ENCODE data around the gene IL26.
"Not testable (repeated sequence)": the region's sequence is repeated elsewhere in the genome, so short reads cannot be mapped to it uniquely, and the experiment has no call there.

IL26 gene

DNA sequence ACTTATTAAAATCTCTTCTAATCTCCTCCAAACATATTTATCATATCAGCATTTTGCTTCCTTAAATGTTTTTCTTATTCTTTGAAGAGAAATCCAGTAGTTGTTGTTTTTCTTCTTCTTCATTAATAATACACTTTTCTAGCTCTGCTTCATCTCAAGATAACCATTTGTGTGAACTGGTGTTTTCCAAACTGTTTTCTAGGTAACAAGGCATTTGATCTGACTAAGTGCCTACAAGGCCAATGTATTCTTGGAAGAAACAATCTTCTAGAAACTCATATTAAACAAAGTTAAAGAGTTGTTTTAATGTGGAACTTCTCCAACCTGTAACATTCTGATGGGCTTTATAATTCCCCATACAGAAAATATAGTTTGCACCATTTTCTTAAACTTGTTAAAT lies 35.3 kb downstream of the IL26 start:
- no peak for DNase-seq

DNA sequence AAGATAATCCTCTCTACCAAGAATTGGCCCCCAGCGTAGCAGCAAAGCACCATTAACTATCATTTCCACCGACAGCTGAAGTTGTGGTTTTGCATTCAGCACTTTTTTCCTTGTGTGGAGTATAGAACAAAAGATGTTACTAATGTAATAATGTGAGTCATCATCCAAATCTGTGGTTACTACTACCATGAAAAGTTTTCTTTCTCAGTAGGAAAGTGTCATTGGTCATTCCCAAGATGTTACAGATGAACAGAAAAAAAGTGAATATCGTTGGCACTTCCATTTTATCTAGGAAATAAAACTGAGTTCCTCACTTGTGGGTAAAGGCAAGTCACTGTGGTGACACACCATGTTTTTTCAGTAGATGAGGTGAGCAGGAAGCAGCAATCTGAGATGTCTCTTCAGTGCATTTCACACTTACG lies 35.8 kb downstream of the IL26 start:
- DNase-seq: no peak

DNA sequence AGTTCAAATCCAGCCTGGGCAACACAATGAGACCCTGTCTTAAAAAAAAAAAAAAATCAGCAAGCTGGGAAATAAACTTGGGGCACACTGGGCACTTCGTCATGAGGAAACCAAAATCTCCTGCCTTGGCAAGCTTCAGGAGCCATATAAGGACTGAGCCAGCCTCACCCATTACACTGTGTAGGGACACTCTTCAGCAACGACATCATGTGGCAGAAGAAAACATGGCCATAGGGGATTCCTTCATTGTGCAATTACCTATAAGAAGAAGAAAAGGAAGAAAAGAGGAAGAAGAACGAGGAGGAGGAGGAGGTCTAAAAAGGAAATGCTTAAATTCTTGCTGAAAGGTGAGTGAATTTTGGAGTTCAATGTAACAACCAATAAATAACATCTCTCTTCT lies 40.0 kb downstream of the IL26 start:
- DNase-seq: no peak

DNA sequence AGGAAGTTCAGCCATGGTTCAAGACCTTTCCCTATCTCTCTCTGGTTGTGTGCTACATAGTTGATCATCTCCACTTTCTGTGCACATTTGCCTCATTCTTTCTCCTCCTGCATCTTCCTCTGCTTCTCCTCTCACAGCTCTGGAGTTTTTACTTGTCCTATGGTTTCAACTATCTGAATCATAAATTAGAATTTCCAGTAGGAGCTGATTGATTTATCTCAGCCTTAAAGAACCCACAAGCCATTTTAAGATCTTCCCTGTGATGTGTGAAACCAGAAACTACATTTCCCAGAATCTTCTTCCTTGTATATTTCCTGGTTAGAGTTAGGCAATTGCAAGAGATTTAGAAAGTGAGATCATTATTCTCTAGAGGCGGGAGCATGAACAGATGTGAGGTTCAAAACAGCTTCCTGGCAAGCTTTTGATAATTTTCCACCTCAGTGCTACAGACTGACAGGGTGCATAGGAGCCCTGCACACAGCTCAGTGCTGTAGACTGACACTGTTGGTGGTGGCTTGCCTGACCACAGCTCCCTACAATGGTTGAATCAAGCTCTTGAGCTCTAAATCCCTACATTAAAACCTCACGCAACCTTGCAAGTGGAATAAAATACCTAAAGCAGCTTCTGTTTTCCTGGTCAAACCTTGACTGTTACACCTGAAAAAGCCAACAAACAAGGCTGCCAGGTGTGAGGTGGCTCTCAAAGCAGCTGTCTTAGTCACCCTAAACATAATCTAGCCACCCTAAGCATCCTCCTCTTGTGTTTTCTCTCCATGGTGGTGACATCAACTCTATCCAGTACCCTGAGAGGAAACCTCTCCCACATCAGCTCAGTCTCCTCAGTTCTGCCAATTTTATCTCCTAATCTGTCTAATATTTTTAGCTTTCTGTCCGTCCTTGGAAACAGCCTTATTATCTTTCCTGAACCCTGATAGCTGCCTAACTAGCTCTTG lies 44.5 kb downstream of the IL26 start:
- no peak for DNase-seq

DNA sequence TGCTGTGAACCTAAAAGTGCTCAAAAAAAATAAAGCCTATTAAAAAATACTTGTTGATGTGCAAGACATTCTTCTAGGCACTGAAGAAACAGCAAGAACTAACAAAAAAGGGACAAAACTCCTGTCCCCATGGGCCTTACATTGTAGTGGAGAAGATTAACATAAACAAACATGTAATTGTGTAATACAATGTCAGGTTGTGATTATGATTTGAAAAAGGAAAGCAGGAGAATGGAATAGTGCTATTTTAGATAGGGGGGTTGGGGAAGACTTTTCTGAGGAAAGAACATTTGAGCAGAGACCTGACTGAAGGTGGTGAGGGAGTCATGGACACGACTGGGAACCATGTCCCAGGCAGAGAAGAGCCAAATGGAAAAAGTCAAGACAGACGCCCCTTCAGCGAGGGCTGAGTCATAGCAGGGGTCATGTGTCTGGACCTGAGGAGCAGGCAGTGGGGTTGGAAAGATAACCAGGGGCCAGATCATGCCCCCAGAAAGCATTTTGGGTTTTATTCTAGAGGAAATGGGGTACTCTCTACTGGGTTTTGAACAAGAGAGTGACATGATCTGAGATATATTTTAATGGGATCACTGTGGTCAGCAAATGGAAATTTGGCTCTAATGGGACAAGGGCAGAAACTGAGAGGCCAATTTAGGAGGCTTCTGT lies 46.7 kb downstream of the IL26 start:
- no peak for DNase-seq

DNA sequence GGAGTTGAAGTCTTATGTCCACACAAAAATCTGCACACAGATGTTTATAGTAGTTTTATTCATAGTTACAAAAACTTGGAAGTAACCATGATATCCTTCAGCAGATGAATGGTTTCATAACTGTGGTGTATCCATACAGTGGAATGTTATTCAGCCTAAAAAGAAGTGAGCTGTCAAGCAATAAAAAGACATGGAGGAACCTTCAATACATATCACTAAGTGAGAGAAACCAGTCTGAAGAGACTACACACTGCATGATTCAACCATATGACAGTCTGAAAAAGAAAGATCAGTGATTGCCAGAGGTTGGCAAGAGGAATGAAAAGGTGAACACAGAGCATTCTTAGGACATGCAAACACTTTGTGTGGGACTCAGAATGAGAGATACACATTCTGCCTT lies 47.4 kb downstream of the IL26 start:
- DNase-seq: no peak

DNA sequence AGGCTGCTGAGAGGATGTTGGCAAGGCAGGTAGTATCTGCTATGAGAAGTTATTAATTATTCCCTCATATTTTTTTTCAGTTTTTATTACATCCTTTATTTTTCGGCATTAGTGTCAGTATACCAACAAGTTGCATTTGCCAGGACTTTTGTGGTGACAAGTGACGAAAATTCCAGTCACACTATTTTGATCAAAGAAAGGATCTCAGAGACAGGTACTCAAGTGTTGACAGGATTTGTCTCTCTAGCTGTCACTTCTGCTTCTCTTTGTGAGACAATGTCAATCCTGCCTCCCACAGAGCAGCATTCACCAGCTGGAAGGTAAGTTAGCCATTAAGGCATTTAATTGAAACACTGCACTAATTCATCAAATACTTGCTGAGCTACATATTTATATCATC lies 48.0 kb downstream of the IL26 start:
- DNase-seq: no peak

DNA sequence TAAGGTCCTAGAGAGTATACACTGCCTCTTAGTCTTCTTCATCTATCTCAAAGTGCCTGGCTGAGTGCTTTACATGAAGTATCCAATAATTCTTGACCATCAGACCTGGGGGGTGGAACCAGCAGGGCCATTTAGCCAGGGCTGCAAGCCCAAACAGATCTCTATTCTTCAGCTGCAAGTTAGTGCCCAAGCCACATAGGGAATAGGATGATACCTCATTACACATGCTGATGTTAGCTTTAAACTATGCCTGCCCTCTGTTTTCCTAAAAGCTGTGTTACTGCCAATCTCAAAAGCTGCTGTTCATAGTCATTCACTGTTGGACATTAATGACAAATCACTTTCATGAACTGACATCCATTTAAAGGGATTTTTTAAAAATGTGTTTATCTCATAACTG lies 49.4 kb downstream of the IL26 start:
- DNase-seq: no peak

DNA sequence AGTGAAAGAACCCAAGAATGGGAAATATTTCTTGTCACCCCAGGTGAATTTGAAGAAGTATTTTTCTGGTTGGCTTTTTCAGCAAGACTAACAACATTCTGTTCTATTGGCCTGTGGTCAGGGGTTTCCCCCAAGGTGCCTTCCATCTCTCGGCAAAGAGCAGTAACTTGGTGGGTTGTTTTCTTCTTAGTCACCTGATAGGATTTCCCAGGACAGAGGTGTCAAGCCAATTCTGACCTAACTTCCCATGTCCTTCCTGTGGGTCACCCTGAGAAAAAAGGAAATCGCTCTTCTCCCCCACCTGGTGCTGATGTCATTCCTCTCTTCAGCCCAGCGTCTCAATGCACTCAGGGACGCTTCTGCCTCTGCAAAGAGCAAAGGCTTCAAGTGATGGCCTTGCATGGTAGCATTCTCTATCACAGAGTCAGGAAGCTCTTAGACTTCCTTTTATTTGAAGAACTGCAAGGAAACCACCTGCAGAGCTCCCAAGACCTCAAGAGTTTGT lies 50.0 kb downstream of the IL26 start:
- DNase-seq: no peak

DNA sequence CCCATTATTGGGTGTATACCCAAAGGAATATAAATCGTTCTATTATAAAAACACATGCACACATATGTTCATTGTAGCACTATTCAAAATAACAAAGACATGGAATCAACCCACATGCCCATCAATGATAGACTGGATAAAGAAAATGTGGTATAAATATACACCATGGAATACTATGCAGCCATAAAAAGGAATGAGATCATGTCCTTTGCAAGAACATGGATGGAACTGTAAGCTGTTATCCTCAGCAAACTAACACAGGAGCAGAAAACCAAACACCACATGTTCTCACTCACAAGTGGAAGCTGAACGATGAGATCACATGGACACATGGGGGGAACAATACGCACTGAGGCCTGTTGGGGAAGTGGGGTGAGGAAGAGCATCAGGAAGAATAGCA lies 50.8 kb downstream of the IL26 start:
- DNase-seq: not testable (repeated sequence)

DNA sequence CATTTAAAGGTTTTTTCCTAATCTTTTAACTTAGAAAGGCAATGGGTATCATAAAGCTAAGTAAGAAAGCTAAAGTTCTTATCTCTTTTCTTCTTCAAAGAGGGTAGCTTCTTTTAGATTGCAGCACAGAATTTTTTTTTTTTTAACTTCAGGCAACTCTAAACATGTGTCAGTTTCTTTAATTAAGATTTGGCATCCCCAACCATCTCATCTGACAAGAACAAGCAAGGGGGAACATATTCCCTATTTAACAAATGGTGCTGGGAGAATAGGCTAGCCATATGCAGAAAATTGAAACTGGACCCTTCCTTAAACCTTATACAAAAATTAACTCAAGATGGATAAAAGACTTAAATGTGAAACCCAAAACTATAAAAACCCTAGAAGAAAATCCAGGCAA lies 51.8 kb downstream of the IL26 start:
- no peak for DNase-seq

DNA sequence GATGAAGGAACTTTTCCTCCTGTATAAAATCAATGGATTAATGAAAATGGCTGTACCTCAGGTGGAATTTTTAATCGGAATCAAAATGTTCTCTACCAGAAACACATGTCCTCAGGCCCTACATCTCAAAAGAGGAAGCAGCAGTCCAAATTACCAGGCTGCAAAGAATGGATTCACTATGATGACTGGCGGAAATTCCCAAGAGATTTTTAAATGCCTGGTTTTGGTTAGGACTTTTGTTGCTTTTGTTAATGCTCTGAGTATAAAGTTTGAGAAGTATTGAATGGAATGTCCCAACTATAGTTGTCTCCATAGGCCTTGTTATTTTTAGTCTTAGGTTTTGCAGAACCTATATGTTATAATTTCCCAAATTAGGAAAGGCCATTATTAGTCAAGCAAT lies 54.9 kb downstream of the IL26 start:
- DNase-seq: no peak

DNA sequence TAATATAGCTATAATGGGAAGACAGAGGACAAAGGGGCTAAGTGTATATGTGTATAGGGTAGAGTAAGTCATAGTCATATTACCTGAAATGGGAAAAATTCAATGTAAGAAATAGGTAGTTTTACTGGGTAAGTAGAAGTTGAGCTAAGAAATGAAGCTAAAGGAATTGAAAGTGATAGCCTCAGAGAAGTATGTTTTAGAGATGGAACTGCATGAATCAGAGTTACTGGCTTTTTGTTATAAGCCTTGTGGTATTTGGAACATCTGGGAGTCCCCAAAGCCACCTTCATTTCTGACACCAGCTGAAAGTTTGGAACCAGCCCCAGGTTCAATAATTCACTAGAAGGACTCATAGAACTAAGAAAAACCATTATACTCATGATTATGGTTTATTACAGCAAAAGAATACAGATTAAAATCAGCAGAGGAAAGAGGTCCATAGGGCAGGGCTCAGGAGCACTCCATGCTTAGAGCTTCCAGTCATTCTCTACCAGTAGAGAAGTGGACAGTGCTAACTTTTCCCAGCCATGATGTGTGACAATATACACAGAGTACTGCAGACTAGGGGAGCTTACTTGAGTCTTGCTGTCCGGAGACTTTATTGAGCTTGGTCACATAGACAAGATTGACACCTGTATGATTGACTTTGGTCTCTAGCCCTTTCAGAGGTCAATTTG lies 56.3 kb downstream of the IL26 start:
- no peak for DNase-seq

DNA sequence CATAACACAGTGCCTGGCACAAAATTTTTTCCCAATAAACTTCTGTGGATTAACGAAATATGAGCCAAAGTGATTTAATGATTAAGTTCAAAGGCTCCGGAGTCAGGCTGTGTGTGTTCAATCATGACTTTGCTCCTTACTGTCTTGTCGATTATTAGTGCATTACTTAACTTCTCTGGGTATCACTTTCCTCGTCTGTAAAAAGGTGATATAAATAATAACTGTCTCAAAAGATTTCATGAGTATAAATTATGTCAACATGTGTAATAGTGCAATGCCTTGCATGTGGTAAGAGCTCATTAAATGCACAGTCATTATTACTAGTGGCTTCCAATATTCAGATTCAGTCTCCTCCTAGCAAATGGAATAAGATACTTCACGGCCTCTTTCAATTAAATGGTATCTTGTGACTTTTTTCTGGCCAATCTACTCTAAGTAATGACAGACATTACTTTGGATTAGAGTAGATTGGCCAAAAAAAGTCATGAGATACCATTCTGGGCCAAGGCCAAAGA lies 59.2 kb downstream of the IL26 start:
- no peak for DNase-seq

DNA sequence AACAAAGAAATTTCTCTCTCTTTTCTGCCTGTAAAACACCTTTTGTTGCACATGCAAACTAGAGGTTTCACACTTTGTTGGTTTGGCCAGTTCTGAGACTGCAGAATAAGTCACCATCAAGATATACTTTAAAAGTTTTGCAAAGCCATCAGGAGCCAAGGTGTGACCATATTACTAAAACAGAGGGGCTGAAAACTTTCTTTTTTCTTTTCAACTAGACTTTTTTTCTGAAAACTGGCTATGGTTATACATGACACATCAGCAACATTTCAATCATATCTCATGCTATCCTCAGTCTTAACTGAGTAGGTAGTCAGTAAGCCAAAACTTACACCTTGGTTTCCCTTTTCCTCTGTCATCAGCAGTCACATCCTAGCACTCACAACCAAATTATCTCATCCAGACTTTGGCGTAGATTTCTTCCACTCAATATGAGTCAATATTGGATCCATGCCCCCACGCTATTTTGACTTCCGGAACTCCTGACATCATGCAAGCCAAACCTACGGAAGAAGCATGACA lies 62.0 kb downstream of the IL26 start:
- no peak for DNase-seq

DNA sequence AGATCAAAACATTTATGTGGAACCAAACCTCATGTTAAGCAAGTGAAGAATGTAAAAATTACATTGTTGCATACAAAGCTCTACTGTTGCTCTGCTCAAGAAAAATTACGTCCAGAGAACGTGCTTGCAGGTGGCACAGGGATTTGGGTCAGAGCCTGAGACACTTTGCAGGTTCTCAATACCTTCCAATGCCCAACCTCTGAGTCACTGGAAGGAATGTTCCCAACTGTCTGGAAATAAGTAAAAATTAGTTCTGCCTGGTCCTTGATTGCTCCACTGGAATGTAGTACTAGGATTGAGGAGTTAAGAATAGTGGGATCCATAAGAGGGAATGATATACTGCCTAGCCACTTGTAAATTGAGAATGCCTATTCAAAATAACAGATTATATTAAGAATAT lies 63.2 kb downstream of the IL26 start:
- no peak for DNase-seq

DNA sequence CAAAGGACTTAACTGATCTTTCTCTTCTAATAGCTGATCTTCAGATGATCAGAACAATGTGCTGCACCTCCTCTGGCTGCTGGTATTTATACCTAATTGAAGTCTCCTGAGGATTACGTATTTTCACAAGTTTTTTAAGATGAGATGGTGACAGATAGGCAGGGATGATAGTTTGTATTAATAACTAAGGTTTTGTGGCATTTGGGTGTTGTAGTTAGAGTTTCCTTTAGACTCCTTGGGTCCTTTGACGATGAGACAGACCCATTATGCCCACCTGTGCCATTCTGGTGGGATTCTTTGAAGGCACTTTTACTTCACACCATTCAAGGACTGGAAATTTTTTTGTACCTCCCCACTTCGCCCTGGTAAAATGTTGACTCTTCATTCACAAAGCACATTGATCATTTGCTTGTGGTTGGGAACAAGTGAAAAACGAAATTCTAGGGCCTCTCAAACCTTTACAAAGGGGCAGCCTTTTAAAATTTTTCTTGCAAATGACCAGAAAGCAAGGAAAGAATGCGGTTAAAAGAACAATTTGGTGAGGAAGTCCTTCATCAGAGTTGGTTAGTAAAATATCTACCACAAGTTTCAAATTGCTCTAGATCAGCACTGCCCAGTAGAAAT lies 65.8 kb downstream of the IL26 start, which contains the start of gene IFNG:
Gene IFNG (minus strand): TSS at position 60 of the 624 bp plus-strand sequence. CDS start 125 bp downstream, outside the sequence.
- no peak for DNase-seq

DNA sequence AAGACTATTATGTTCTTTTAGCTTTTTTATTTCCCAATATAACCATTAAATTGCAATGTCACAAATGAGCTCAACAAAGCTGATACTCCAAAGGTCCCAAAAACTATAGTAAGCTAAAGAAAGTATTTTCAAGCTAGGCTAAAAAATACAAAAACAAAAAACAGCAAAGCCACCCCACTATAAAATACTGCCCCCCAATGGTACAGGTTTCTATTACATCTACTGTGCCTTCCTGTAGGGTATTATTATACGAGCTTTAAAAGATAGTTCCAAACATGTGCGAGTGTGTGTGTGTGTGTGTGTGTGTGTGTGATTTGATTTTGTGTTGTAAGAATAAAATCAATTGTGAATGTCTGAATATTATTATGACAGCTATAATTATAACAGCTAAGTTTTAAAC lies 67.2 kb downstream of the IL26 start:
- no peak for DNase-seq

DNA sequence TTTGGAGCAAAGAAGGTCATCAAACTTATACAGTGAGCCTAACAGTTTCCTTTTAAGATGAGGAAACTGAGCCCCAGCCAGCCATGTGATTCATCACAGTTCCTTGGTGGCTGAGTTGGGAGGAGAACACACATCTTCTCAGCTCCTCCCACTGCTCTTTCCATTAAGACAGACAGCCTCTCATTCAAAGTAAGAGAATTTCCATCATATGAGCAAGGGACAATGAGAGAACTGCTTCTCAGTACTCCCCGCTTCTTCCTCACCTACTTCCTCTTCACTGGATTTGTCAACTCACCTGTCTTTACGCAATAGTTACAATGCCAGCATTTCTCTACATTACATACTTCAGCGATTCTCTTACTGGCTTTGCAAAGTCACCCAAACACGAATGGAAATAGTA lies 68.2 kb downstream of the IL26 start:
- DNase-seq: no peak

DNA sequence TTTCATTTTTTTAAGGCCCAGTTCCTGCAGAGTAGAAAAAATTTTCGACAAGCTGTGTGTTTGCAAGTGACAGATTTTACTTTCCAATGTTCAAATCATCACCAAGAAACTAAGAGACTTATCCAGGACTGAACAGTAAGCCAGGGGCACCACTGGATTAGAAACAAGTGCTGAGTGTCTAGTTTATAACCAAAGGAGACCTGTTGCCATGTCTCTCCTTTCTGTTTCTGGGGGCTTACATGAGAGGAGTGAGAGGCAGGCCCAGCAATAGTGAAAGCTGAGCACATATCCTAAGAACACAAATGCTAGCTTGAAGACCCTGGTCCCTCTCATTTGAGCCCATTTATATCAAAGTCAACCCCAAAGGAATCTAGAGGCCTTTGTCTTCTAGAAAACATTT lies 69.0 kb downstream of the IL26 start:
- no peak for DNase-seq

DNA sequence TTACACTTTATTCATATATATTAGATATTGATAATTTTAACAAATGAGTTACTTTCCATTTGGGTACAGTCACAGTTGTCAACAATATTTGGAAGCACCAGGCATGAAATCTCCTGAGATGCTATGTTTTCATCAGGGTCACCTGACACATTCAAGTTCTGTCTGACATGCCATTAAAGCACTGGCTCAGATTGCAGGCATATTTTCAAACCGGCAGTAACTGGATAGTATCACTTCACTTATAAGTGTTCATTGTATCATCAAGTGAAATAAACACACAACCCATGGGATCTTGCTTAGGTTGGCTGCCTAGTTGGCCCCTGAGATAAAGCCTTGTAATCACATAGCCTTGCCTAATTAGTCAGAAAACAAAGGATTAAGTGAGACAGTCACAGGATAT lies 70.8 kb downstream of the IL26 start:
- no peak for DNase-seq

Data from bone marrow (tissue), 2 donors.